ENCODE measurements around the gene PIGW. TPM values are rescaled to one million over a fixed set of nuclear protein-coding genes. Genes with fewer than 3 reads are reported as not detected.

PIGW gene
- total RNA-seq, 3 donors from 2014 or later (not counting 1 experiment from before 2014, with no cell fraction given): 4.6 to 8.3 (median 5.0) TPM

DNA sequence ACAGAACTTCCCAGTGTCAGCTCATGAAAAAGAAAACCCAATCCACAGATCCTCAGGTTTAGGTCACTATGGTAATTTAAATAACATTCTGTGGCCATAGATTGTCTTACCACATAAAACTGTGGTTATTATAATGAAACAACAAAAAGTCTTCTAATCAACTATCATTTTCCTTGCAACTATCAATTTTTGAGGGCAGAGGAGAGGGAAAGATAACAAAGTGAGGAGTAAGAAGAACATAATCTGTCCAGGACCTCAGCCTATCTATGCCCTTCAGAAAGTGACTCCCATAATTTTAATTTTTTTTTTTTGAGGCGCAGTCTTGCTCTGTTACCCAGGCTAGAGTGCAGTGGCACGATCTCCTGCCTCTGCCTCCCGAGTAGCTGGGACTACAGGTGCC, 5.9 kb downstream of the PIGW start:
- Histone ChIP-seq H3K4me3 (ENCODE audit: low read length) (no peak overlapping the region), H3K9me3 (ENCODE audit: control insufficient read depth, insufficient read depth, low read length) (no peaks in the 10 kb centered on the region), H3K27me3 (ENCODE audit: control insufficient read depth, insufficient read depth, low read length) (no peaks in the 10 kb centered on the region), H3K36me3 (ENCODE audit: control insufficient read depth, insufficient read depth, low read length) (peaks cover 2% of the 10 kb centered on the region), H3K27ac (ENCODE audit: low read length) (no peak overlapping the region), H3K4me1 (ENCODE audit: control insufficient read depth, insufficient read depth, low read length) (peaks cover 18% of the 10 kb centered on the region)
- Mint-ChIP-seq H3K27ac (no peak overlapping the region), H3K4me1 (peaks cover 13 to 14% of the 10 kb centered on the region in 2 donors), H3K4me3 (no peak overlapping the region), H3K9me3 (no peaks in the 10 kb centered on the region), H3K36me3 (no peaks in the 10 kb centered on the region), H3K27me3 (ENCODE audit: low read depth in 2 of 2) (no peaks in the 10 kb centered on the region)
- TF ChIP-seq, protein P1, sequence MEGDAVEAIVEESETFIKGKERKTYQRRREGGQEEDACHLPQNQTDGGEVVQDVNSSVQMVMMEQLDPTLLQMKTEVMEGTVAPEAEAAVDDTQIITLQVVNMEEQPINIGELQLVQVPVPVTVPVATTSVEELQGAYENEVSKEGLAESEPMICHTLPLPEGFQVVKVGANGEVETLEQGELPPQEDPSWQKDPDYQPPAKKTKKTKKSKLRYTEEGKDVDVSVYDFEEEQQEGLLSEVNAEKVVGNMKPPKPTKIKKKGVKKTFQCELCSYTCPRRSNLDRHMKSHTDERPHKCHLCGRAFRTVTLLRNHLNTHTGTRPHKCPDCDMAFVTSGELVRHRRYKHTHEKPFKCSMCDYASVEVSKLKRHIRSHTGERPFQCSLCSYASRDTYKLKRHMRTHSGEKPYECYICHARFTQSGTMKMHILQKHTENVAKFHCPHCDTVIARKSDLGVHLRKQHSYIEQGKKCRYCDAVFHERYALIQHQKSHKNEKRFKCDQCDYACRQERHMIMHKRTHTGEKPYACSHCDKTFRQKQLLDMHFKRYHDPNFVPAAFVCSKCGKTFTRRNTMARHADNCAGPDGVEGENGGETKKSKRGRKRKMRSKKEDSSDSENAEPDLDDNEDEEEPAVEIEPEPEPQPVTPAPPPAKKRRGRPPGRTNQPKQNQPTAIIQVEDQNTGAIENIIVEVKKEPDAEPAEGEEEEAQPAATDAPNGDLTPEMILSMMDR (IDR thresholded peaks at IDR 0.05): no peak
- WGBS (ENCODE audit: insufficient coverage): 95% methylated on average over 3 of the region's 3 CpGs
- DNase-seq (no peak), ATAC-seq (no peak)
- intact Hi-C loops (cut with micrococcal nuclease): loop anchor here (5.0 to 10.0 kb wide), 2 partner anchors 64 to 953 kb away; partner anchors contain the start of genes AP2B1 and MRM1

DNA sequence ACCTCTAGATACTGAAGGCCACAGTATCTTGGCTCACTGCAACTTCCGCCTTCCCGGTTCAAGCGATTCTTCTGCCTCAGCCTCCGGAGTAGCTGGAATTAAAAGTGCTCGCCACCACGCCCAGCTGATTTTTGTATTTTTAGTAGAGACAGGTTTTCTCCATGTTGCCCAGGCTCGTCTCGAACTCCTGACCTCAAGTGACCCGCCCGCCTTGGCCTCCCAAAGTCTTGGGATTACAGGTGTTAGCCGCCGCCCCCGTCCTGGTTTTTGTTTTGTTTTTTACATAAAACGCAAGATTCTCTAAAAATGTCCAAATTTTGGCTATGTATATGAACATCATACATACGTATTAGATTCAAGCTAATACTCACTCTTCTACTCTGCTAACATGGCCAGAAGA, 8.0 kb downstream of the PIGW start:
- 98% methylated on average over 15 of the region's 15 CpGs for WGBS (ENCODE audit: insufficient coverage)
- H3K27ac Mint-ChIP-seq: peak overlapping the region in 1 of 2 donors; percentile 98

DNA sequence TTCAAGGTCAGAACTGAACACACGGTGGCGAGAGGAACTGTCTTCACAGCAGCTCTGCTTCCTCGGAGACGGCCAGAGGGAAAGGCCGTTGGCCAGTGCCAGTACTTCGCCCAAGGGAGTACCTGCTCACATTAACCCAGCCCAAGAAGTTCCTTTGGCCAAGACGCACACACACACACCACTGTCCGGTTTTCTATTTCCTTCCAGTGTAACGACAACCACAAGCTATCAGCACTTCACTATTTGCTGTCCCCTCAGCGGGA, 9.2 kb downstream of the PIGW start:
- Mint-ChIP-seq H3K27ac (peak overlapping the region; percentile 98 to 99), H3K4me1 (peaks cover 27 to 30% of the 10 kb centered on the region in 2 donors), H3K9me3 (no peaks in the 10 kb centered on the region), H3K4me3 (peak overlapping the region; percentile 96), H3K27me3 (ENCODE audit: low read depth in 2 of 2) (no peaks in the 10 kb centered on the region), H3K36me3 (no peaks in the 10 kb centered on the region)
- ATAC-seq: no peak
- WGBS (ENCODE audit: insufficient coverage): under 1% methylated on average over 10 of the region's 10 CpGs
- intact Hi-C loops (cut with micrococcal nuclease): loop anchor here (1.0 to 10.0 kb wide), 3 partner anchors 9 to 957 kb away; partner anchors contain the start of genes AP2B1 and MRM1
- peak in 1 of 2 donors; percentile 57 for DNase-seq
- H3K36me3 ChIP-seq (ENCODE audit: control insufficient read depth, insufficient read depth, low read length): peaks cover 9% of the 10 kb centered on the region
- peaks cover 21% of the 10 kb centered on the region for H3K4me1 ChIP-seq (ENCODE audit: control insufficient read depth, insufficient read depth, low read length)
- peak overlapping the region; percentile 100 for H3K27ac ChIP-seq (ENCODE audit: low read length)
- H3K9me3 ChIP-seq (ENCODE audit: control insufficient read depth, insufficient read depth, low read length): no peaks in the 10 kb centered on the region
- H3K27me3 ChIP-seq (ENCODE audit: control insufficient read depth, insufficient read depth, low read length): no peaks in the 10 kb centered on the region
- peak overlapping the region; percentile 89 for H3K4me3 ChIP-seq (ENCODE audit: low read length)
- TF ChIP-seq, protein P1 (IDR thresholded peaks at IDR 0.05): no peak

More for the DNA sequence above, 8.0 kb downstream of the PIGW start:
- Mint-ChIP-seq H3K36me3 (no peaks in the 10 kb centered on the region), H3K9me3 (no peaks in the 10 kb centered on the region), H3K4me3 (no peak overlapping the region), H3K4me1 (peaks cover 22 to 26% of the 10 kb centered on the region in 2 donors), H3K27me3 (ENCODE audit: low read depth in 2 of 2) (no peaks in the 10 kb centered on the region)
- H3K9me3 ChIP-seq (ENCODE audit: control insufficient read depth, insufficient read depth, low read length): no peaks in the 10 kb centered on the region
- H3K4me3 ChIP-seq (ENCODE audit: low read length): no peak overlapping the region
- TF ChIP-seq, protein P1 (IDR thresholded peaks at IDR 0.05): no peak
- H3K4me1 ChIP-seq (ENCODE audit: control insufficient read depth, insufficient read depth, low read length): peaks cover 18% of the 10 kb centered on the region
- H3K36me3 ChIP-seq (ENCODE audit: control insufficient read depth, insufficient read depth, low read length): peaks cover 5% of the 10 kb centered on the region
- ATAC-seq (no peak), DNase-seq (no peak)
- no peaks in the 10 kb centered on the region for H3K27me3 ChIP-seq (ENCODE audit: control insufficient read depth, insufficient read depth, low read length)
- intact Hi-C loops (cut with micrococcal nuclease): loop anchor here (5.0 to 10.0 kb wide), 2 partner anchors 62 to 955 kb away; partner anchors contain the start of genes AP2B1 and MRM1
- no peak overlapping the region for H3K27ac ChIP-seq (ENCODE audit: low read length)
